NCI-H2227 (cell line): ENCODE results near the gene PCBD2.

Experiments
- DNase-seq: peaks from one replicate; lab custom pipeline; 2025; ENCODE audit not compliant: unreplicated experiment; lab: John Stamatoyannopoulos, UW

The PCBD2 gene

DNA sequence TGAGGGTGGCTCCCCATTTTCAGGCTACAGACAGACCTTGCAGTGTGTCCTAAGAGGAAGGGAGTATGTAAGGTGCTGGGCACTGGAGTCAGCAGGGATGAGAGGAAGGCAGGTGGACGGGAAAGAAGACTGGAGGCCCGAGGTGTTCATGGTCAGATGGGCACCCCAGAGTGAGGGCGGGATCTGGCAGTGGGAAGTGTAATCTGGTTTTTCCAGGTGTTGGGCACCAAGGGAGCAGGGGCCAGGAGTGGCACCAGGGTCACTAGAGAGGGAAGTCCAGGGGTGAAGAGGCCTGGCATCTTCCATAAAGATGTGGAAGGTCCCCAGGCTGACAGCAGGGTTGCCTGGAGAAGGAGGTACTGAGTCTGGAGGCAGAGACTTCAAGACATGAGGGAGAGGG, 99.4 kb downstream of the PCBD2 start:
- no peak for DNase-seq

DNA sequence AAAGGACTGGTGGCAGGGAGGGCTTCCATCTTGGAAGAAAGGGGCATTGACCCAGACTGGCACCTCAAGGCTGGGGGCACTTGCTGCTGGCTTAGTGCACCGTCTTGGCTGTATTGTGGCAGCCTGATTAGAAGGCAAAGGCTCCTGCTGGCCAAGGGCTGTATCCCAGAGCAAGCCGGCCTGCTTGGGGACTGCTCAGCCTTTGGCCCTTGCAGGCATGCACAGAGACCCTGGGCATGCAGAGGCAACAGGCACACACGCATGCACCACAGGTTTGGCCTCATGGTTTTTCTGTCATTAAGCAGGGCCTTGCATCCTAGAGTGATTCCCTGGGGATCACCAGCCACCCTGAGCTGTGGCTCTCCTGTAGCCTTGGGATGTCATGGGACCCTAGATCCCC, 100.1 kb downstream of the PCBD2 start:
- DNase-seq, result no peak

DNA sequence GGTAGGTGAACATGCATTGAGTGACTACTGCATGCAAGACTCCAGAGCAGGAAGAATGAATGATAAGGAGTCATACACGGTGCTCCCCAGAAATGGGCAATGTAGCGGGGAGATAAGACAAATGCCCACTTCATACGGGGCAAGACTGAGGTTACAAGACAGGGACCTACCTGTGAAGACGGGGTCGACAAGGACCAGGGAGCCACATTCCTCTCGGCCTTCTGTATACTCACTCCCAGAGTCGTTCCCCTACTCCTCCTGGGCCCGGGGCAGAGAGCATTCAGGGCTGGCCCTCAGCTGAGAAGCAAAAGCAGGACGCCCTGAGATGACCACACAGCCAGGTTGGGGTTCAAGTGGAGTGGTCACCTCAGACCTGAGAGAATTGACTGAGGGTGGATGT, 102.4 kb downstream of the PCBD2 start:
- no peak for DNase-seq

DNA sequence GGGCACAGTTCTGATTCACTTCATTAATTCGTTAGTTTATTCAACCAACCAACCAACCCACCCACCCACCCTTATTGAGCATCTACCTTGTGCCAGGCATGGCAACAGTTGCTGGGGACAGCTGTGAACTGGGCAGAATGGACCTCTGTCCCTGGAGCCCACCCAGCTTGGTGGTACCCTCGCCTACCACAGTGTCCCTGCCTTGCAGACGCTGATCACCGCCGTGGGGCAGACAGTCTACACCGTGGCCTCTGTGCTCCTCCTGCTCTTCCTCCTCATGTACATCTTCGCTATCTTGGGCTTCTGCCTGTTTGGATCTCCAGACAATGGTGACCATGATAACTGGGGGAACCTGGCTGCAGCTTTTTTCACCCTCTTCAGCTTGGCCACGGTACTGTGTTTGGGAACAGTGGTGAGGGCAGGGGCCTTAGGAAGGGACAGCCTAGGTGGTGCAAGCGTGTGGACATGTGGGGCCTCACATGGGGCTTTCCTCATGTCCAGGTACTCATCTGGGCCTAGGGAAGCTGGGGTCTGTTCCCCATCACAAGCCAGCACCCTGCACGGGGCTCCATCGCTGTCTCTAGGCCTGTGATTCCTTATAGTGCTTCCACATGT, 102.9 kb downstream of the PCBD2 start:
- DNase-seq, result no peak

DNA sequence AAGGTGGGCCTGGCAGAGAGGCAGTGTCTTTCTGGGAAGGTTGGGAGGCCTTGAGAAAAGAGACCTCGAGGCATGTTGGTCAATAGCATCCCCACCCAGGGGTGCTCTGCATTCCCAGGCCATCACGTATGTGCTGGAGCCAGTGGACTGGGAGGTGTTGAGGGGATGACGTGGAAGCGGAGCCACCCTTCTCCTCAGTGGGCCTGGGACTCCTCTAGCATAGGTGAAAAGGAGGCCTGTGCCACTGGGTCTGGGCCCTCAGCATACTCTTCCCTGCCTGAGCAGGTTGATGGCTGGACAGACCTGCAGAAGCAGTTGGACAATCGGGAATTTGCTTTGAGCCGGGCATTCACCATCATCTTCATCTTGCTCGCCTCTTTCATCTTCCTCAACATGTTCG, 103.6 kb downstream of the PCBD2 start:
- no peak for DNase-seq

DNA sequence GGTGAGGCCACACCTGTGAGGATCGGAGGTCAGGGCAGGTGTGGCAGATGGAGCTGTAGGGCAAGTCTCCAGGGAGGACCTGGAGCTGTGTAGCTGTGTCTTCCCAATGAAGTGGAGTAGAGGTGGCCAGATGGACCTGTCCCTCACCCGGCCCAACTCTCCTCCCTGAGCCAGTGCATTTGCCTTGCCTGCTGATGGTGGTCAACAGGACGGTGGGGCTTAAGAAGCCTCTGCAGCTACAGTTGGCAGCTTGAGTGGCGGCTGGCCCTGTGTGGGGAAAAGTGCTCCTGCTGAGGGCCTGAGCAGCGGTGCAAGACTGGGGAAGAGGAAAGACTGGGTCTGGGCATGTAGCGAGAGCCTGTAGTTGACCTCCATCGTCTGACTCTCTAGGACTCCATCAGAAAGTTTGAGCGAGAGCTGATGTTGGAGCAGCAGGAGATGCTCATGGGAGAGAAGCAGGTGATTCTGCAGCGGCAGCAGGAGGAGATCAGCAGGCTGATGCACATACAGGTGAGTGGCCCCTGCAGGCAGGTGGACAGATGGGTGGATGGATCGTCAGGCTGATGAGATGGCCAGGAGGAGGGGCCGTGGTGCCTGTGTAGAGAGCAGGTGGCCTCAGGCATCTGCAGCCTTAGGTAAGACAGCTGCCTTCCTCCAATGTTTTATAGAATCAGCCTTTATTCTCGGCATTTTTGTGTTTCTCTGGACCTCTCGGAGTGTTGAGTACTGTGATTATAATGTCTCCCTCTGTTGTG, 104.2 kb downstream of the PCBD2 start:
- DNase-seq, result no peak

DNA sequence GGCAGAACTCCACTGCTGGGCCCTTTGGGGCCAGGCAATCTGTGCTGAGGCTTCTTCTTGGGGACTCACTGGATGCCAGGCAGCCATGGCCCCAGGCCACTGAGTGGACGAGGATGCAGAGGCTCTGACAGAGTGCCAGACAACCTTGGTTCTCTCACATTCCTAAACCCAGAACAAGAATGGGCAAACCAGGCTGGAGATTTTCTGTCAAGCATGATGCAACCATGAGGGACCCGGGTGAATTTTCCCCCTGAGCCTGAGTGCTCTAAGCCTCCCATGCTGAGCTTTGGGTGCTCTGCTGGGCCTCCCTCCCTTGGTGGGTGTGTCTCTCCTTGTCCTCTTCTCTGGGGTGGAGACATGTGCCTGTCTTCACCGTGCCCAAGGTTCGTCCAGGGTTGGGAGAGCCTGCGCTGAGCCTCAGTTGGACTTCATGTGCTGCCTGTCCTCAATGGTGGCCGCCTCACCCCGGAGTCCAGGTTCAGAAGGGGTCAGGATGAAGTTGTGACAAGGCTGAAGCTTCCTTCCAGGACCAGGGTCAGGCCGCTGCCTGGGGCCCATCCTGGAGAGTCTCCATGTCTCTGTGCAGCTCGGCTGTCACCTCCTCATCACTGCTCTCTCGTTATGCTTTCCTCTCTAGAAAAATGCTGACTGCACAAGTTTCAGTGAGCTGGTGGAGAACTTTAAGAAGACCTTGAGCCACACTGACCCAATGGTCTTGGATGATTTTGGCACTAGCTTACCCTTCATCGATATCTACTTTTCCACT, 105.0 kb downstream of the PCBD2 start:
- no peak for DNase-seq

DNA sequence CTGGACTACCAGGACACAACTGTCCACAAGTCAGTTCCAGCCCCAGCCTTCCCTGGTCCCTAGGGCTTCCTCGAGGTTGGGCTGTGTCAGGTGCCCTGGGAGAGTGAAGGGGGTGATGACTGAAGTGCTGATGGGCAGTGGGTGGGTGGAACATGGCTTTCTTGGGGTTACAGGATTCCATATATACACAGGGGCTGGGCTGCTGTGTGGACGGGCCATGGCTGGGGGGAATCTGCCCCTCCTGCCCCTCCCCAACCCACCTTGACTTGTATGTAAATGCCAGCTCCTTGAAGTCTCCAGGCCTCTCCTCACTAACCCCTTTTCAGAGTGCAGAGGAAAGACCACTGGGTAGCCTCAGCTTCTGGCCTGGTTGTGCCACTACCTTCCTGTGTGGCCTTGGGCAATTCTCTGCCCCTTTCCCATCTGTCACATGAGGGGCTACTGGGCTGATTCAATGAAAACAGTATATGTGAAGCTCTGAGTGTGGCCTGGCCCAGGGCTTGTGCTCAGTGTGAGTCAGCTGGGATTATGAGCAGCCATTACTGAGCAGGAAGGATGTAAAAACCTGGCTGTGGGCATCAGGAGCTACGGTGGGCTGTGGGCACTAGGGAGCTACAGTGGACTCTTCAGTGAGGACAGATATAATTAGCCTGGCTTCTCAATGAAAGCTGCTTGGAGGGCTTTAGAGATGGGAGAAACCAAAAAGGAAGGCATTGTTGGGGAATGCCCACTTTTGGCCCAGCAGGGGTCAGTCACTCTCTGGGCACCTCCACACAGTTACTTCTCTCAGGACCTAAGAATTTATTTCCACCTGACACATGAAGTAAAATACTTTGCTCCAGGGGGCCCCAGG, 105.8 kb downstream of the PCBD2 start:
- DNase-seq, result no peak

DNA sequence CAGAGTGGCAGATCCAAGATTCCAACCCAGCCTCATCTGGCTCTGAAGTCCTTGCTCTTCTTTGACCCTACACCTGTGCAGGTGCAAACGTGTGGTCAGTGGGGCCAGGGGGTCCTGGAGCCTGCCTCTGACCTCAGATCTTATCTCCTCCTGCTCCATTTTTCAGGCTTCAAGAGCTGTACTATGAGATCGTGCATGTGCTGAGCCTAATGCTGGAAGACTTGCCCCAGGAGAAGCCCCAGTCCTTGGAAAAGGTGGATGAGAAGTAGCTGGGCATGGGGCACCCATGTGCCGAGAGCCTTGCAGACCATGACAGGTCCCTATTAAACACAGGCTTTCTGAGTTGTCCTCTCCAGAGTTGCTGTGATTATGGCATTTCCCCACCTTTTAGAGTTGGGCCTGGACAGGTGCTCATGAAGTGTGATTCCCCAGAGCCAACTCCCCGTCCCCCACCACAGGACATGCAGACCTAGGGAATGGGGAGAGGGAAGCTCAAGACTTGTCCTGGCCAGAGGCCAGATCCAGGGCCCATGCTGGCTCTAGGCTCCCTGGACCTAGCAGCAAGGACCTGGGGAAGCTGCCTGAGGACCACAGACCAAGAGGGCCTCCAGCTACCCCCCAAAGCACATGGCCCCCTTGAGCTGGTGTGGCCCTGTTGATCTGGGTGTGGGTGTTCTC, 106.6 kb downstream of the PCBD2 start:
- no peak for DNase-seq

DNA sequence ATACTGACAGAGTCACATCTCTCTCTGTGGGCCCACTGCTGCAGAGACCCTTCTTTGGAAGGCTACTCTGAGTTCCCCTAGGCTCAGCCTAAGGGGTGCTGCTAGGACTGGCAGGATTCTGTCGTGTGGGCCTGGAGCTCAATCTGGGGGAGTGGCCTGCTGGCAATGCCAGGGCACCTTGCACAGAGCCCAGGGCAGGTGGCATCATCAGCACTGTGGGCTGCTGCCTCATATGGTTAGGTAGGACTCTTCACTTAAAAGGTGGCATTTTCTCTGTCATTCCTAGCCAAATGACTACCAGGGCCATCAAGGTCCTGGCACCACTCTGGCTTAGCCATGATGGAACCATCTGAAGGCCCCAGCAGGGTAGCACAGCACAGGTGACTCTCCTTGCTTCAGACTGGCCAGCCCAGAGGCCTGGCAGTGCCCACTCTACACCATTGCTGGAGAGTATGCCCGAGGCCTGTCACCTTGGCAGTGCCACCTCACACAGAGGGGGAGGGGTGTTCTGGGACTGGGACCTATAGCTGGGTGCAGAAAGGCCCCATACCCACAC, 107.2 kb downstream of the PCBD2 start:
- no peak for DNase-seq
